ENCODE data around the gene JMJD4. TPM values are rescaled to one million over a fixed set of nuclear protein-coding genes. Genes with fewer than 3 reads are reported as not detected.

The JMJD4 gene
- polyA plus RNA-seq, 1 donor (not counting 4 experiments of a cell fraction or from before 2014, with no cell fraction given), result 19.5 TPM

GRCh38 chr1:227740401-227740960 is 5.4 kb upstream of the JMJD4 start:
- Histone ChIP-seq H3K36me3 (ENCODE audit: control insufficient read depth in 2 of 2, extremely low read depth in 1 of 2, insufficient read depth in 2 of 2, low read length in 2 of 2) (peaks cover 2 to 3% of the 10 kb centered on the region in 2 experiments), H3K79me2 (ENCODE audit: control insufficient read depth, insufficient read depth, low read length) (peaks cover 82% of the 10 kb centered on the region), H3K27ac (ENCODE audit: control insufficient read depth, insufficient read depth, low read length) (no peak overlapping the region), H2AFZ (ENCODE audit: control insufficient read depth, low read length) (no peak overlapping the region), H3K9me3 (ENCODE audit: control insufficient read depth, low read depth, low read length) (no peaks in the 10 kb centered on the region), H4K20me1 (ENCODE audit: control insufficient read depth, extremely low read depth, insufficient read depth, low read length) (peaks cover 7% of the 10 kb centered on the region), H3K27me3 (ENCODE audit: control insufficient read depth, extremely low read depth, insufficient read depth, low read length) (no peaks in the 10 kb centered on the region), H3K4me2 (ENCODE audit: control insufficient read depth, extremely low read depth, insufficient read depth, low read depth, low read length) (no peak overlapping the region), H3K9ac (ENCODE audit: control insufficient read depth, extremely low read depth, insufficient read depth, low read length) (no peak overlapping the region), H3K9me1 (ENCODE audit: control insufficient read depth, extremely low read depth, insufficient read depth, low read length) (peaks cover 8% of the 10 kb centered on the region), H3K4me3 (ENCODE audit: control insufficient read depth in 2 of 3, extremely low read depth in 1 of 3, insufficient read depth in 2 of 3, low read depth in 1 of 3, low read length in 3 of 3) (no peak overlapping the region), H3K4me1 (ENCODE audit: control insufficient read depth, extremely low read depth, insufficient read depth, low read length) (peaks cover 6% of the 10 kb centered on the region)
- FAIRE-seq, result no peak
- dilution Hi-C loops (cut with MboI; ENCODE audit: extremely low pct_ligation_motif_present, low sequenced_read_pairs), result no loop called here
- TF ChIP-seq CTCF (optimal IDR thresholded peaks at IDR 0.05 in 1 of 3, IDR thresholded peaks at IDR 0.05 in 1 of 3, conservative IDR thresholded peaks at IDR 0.05 in 1 of 3; ENCODE audit: extremely low read depth in 1 of 3, insufficient read depth in 2 of 3, low read length in 3 of 3) (no peak), EZH2 (IDR thresholded peaks at IDR 0.05; ENCODE audit: low read length) (no peak)
- DNase-seq (ENCODE audit: low read depth, low spot score), result no peak

DNA sequence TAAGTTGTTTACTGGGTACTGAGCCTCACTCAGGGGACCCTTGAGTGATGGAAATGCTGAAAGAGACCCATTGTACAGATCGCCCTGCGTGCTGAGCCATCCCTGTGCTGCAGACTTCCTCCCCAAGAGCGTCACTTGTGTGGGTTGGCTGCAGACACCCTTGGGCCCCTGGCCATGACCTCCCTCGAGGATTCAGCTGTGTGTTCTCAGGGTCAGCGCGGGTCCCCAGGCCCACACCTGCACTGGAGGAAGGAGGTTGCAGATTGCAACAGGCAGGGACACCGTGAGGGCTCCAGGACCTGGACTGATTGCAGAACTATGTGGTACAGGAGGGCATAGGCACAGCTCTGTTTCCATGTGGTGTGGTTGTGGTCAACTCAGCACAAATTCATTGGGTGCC is 4.5 kb upstream of the JMJD4 start:
- Histone ChIP-seq H3K9ac (ENCODE audit: control insufficient read depth, extremely low read depth, insufficient read depth, low read length) (no peak overlapping the region), H2AFZ (ENCODE audit: control insufficient read depth, low read length) (no peak overlapping the region), H3K27ac (ENCODE audit: control insufficient read depth, insufficient read depth, low read length) (no peak overlapping the region), H3K9me1 (ENCODE audit: control insufficient read depth, extremely low read depth, insufficient read depth, low read length) (peaks cover 8% of the 10 kb centered on the region), H3K79me2 (ENCODE audit: control insufficient read depth, insufficient read depth, low read length) (peaks cover 86% of the 10 kb centered on the region), H4K20me1 (ENCODE audit: control insufficient read depth, extremely low read depth, insufficient read depth, low read length) (peaks cover 4% of the 10 kb centered on the region), H3K4me1 (ENCODE audit: control insufficient read depth, extremely low read depth, insufficient read depth, low read length) (peaks cover 6% of the 10 kb centered on the region), H3K4me2 (ENCODE audit: control insufficient read depth, extremely low read depth, insufficient read depth, low read depth, low read length) (no peak overlapping the region), H3K36me3 (ENCODE audit: control insufficient read depth in 2 of 2, extremely low read depth in 1 of 2, insufficient read depth in 2 of 2, low read length in 2 of 2) (peaks cover 2 to 3% of the 10 kb centered on the region in 2 experiments), H3K27me3 (ENCODE audit: control insufficient read depth, extremely low read depth, insufficient read depth, low read length) (no peaks in the 10 kb centered on the region), H3K4me3 (ENCODE audit: control insufficient read depth in 2 of 3, extremely low read depth in 1 of 3, insufficient read depth in 2 of 3, low read depth in 1 of 3, low read length in 3 of 3) (no peak overlapping the region), H3K9me3 (ENCODE audit: control insufficient read depth, low read depth, low read length) (no peaks in the 10 kb centered on the region)
- TF ChIP-seq EZH2 (IDR thresholded peaks at IDR 0.05; ENCODE audit: low read length) (no peak), CTCF (optimal IDR thresholded peaks at IDR 0.05 in 1 of 3, IDR thresholded peaks at IDR 0.05 in 1 of 3, conservative IDR thresholded peaks at IDR 0.05 in 1 of 3; ENCODE audit: extremely low read depth in 1 of 3, insufficient read depth in 2 of 3, low read length in 3 of 3) (no peak)
- dilution Hi-C loops (cut with MboI; ENCODE audit: extremely low pct_ligation_motif_present, low sequenced_read_pairs), result no loop called here
- DNase-seq (ENCODE audit: low read depth, low spot score), result no peak
- FAIRE-seq, result no peak
